HG03066 (cell line): ENCODE measurements around the gene ADGRE2.
"Not testable (repeated sequence)": the region's sequence is repeated elsewhere in the genome, so short reads cannot be mapped to it uniquely, and the experiment has no call there.

ENCODE experiments used
- ATAC-seq: cut with Tn5 transposase; IDR thresholded peaks from one replicate; pipeline ENCODE4 v1.9.1; 2021; ENCODE audit warnings: low read depth; ENCODE audit not compliant: unreplicated experiment

The ADGRE2 gene

GRCh38 chr19:14778110-14778845 is at the start of gene ADGRE2:
Gene ADGRE2 (minus strand): TSS chr19:14778560. CDS start chr19:14776756, 1,804 bp downstream.
- not testable (repeated sequence) for ATAC-seq

- no peak for ATAC-seq
Measured at GRCh38 chr19:14826006-14826405, 47.6 kb upstream of the ADGRE2 start.

- ATAC-seq = no peak
Measured at GRCh38 chr19:14821937-14822336, 43.6 kb upstream of the ADGRE2 start.

- ATAC-seq = no peak
Measured at GRCh38 chr19:14818588-14818987, 40.2 kb upstream of the ADGRE2 start.

GRCh38 chr19:14817052-14817451 is 38.7 kb upstream of the ADGRE2 start:
- ATAC-seq = no peak

GRCh38 chr19:14814982-14815652 is 36.8 kb upstream of the ADGRE2 start:
- ATAC-seq = no peak

- ATAC-seq = no peak
Measured at GRCh38 chr19:14809272-14810057, 31.1 kb upstream of the ADGRE2 start.

- no peak for ATAC-seq
Measured at GRCh38 chr19:14804765-14805164, 26.4 kb upstream of the ADGRE2 start.

- ATAC-seq = no peak
Measured at GRCh38 chr19:14798760-14799159, 20.4 kb upstream of the ADGRE2 start.

- ATAC-seq = no peak
Measured at GRCh38 chr19:14796021-14796420, 17.7 kb upstream of the ADGRE2 start.

GRCh38 chr19:14795078-14795721 is 16.8 kb upstream of the ADGRE2 start:
- no peak for ATAC-seq

- not testable (repeated sequence) for ATAC-seq
Measured at GRCh38 chr19:14792250-14792649, 13.9 kb upstream of the ADGRE2 start.

- ATAC-seq = no peak
Measured at GRCh38 chr19:14786421-14786851, 8.1 kb upstream of the ADGRE2 start.

- ATAC-seq = not testable (repeated sequence)
Measured at GRCh38 chr19:14785102-14785793, 6.9 kb upstream of the ADGRE2 start.

- ATAC-seq = not testable (repeated sequence)
Measured at GRCh38 chr19:14784730-14785101, 6.4 kb upstream of the ADGRE2 start.

- ATAC-seq = not testable (repeated sequence)
Measured at GRCh38 chr19:14783410-14783998, 5.1 kb upstream of the ADGRE2 start.

- ATAC-seq = no peak
Measured at GRCh38 chr19:14782626-14783409, 4.5 kb upstream of the ADGRE2 start.

- ATAC-seq = not testable (repeated sequence)
Measured at GRCh38 chr19:14781713-14782536, 3.6 kb upstream of the ADGRE2 start.
